Tibial artery (tissue), 4 donors: ENCODE data around the gene CASR.

ENCODE experiments used
- DNase-seq, 2 donors: peaks; one replicate each; pipeline ENCODE4 v3.0.0-alpha.2; 2019
- H3K27ac ChIP-seq, 2 donors: fragments of 200-600 bp; sonication (generic) in 1 of 2; 1 replicate in 1 of 2; 2 replicates in 1 of 2; pipeline ENCODE4 v1.5.1; 2018 to 2019; ENCODE audit warnings: mild to moderate bottlenecking in 1 of 2
- H3K27me3 ChIP-seq, 2 donors: fragments of 200-600 bp; sonication (generic) in 1 of 2; one replicate each; pipeline versions ENCODE4 v1.5.1 to v1.6.0; 2016 to 2019
- H3K36me3 ChIP-seq, 3 donors: fragments of 200-600 bp; sonication (generic) in 2 of 3; one replicate each; pipeline ENCODE4 v1.5.1; 2016 to 2019; ENCODE audit warnings: mild to moderate bottlenecking in 2 of 3
- H3K4me1 ChIP-seq, 4 donors: fragments of 200-600 bp; sonication (generic) in 2 of 4; 1 replicate in 3 of 4; 2 replicates in 1 of 4; pipeline ENCODE4 v1.5.1; 2016 to 2019
- H3K4me3 ChIP-seq, 2 donors: fragments of 200-600 bp; sonication (generic) in 1 of 2; 1 replicate in 1 of 2; 2 replicates in 1 of 2; pipeline ENCODE4 v1.5.1; 2018 to 2019; ENCODE audit warnings: mild to moderate bottlenecking in 2 of 2
- H3K9me3 ChIP-seq, 3 donors: fragments of 200-600 bp; sonication (generic) in 1 of 3; one replicate each; pipeline ENCODE4 v1.5.1; 2016 to 2019
- intact Hi-C: fragments of 100-400 bp; cut with DNase I; formaldehyde crosslinking; loops from one replicate; pipeline ENCODE4 v1.15.0; 2023; ENCODE audit warnings: low total_unique reads
- TF ChIP-seq, protein P1 (sequence below), 2 experiments: fragments of 200-600 bp in 1 of 2; fragments of 450-650 bp in 1 of 2; IDR thresholded peaks; one replicate each; pipeline ENCODE4 v1.5.1; 2017 to 2019; ENCODE audit warnings: antibody characterized with exemption in 2 of 2, mild to moderate bottlenecking in 1 of 2, moderate library complexity in 1 of 2

The CASR gene

DNA sequence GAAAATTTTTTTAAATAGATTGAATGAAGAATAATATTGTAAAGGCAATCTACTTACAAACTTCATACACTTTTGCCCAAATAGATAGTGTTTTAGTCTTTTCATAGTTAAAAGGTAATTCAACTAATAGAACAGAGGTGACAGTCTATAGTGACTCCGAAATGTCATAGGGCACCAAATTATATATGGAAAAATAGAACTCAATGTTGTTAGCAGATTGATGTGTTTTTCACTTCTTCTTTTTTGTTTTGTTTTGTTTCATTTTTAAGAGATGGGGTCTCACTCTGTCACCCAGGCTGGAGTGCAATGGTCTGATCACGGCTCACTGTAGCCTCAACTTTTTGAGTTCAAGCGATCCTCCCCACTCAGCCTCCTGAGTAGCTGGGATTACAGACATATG lies 142.3 kb downstream of the CASR start:
- Histone ChIP-seq H3K4me3 (no peak overlapping the region), H3K4me1 (no peaks in the 10 kb centered on the region), H3K27ac (no peak overlapping the region), H3K27me3 (no peaks in the 10 kb centered on the region), H3K36me3 (no peaks in the 10 kb centered on the region), H3K9me3 (no peaks in the 10 kb centered on the region)
- intact Hi-C loops: no loop called here
- TF ChIP-seq, protein P1, sequence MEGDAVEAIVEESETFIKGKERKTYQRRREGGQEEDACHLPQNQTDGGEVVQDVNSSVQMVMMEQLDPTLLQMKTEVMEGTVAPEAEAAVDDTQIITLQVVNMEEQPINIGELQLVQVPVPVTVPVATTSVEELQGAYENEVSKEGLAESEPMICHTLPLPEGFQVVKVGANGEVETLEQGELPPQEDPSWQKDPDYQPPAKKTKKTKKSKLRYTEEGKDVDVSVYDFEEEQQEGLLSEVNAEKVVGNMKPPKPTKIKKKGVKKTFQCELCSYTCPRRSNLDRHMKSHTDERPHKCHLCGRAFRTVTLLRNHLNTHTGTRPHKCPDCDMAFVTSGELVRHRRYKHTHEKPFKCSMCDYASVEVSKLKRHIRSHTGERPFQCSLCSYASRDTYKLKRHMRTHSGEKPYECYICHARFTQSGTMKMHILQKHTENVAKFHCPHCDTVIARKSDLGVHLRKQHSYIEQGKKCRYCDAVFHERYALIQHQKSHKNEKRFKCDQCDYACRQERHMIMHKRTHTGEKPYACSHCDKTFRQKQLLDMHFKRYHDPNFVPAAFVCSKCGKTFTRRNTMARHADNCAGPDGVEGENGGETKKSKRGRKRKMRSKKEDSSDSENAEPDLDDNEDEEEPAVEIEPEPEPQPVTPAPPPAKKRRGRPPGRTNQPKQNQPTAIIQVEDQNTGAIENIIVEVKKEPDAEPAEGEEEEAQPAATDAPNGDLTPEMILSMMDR (IDR thresholded peaks at IDR 0.05): no peak
- no peak for DNase-seq

DNA sequence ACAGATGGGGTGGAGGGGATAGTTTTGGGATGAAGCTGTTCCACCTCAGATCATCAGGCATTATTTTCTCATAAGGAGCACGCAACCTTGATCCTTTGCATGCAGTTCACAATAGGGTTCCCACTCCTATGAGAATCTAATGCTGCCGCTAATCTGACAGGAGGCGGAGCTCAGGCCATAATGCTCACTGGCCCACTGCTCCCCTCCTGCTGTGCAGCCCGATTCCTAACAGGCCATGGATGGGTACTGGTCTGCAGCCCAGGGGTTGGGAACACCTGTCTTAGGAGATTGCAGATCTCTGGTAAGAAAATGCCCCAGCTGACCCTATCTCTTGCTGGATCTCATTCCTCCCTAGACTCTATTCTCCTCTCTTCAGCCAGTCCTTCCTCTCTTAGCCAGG lies 148.4 kb downstream of the CASR start:
- no peaks in the 10 kb centered on the region for H3K4me1 ChIP-seq
- no peak overlapping the region for H3K27ac ChIP-seq
- TF ChIP-seq, protein P1 (IDR thresholded peaks at IDR 0.05): no peak
- no peaks in the 10 kb centered on the region for H3K36me3 ChIP-seq
- H3K27me3 ChIP-seq: no peaks in the 10 kb centered on the region
- no peak for DNase-seq
- H3K4me3 ChIP-seq: no peak overlapping the region
- H3K9me3 ChIP-seq: no peaks in the 10 kb centered on the region
- intact Hi-C loops: no loop called here

DNA sequence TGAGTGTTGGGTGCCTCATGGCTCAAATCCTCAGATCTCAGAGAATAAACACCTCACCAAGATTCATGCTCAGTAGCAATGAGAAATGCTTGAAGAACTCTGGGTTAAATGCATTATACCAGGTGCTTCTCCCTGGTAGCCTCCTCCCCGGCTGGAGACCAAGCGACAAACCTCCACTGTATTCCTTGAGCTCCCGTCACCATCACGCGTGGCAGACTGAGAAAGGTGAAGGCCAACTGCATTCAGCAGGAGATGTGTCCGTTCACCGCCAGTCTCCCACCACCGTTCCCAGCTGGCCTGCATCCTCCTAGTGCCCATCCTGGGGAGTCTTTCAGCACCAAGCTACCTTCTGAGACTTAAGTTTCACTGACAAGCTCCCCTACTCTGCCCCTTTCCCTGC lies 149.1 kb downstream of the CASR start:
- Histone ChIP-seq H3K27me3 (no peaks in the 10 kb centered on the region), H3K4me3 (no peak overlapping the region), H3K9me3 (no peaks in the 10 kb centered on the region), H3K27ac (no peak overlapping the region), H3K36me3 (no peaks in the 10 kb centered on the region), H3K4me1 (no peaks in the 10 kb centered on the region)
- intact Hi-C loops: no loop called here
- DNase-seq: no peak
- TF ChIP-seq, protein P1 (IDR thresholded peaks at IDR 0.05): no peak
